Gastrocnemius medialis (tissue), 4 donors: Measurements from ENCODE around the gene CADM2. TPM values are rescaled to one million over a fixed set of nuclear protein-coding genes. Genes with fewer than 3 reads are reported as not detected.

Experiments used
- ATAC-seq, 2 donors: fragments of 150-250 bp; one replicate each; pipeline ENCODE4 v1.9.1; 2016
- DNase-seq, 2 donors: peaks; one replicate each; pipeline ENCODE4 v3.0.0-alpha.2; 2019
- H3K27ac ChIP-seq, 4 donors: fragments of 200-600 bp; sonication (generic); 1 replicate in 1 of 4; 2 replicates in 3 of 4; pipeline ENCODE4 v1.5.1; 2016 to 2018; ENCODE audit warnings: mild to moderate bottlenecking in 2 of 4, moderate library complexity in 1 of 4
- H3K27me3 ChIP-seq, 3 donors: fragments of 200-600 bp; sonication (generic) in 2 of 3; 1 replicate in 1 of 3; 2 replicates in 2 of 3; pipeline versions ENCODE4 v1.5.1 to v1.6.0; 2016 to 2019; ENCODE audit warnings: mild to moderate bottlenecking in 1 of 3, moderate library complexity in 1 of 3
- H3K36me3 ChIP-seq, 2 donors: fragments of 200-600 bp; sonication (generic) in 1 of 2; one replicate each; pipeline ENCODE4 v1.5.1; 2017 to 2018
- H3K4me1 ChIP-seq, 2 donors: fragments of 200-600 bp; sonication (generic) in 1 of 2; one replicate each; pipeline ENCODE4 v1.5.1; 2016 to 2017; ENCODE audit warnings: mild to moderate bottlenecking in 2 of 2
- H3K4me3 ChIP-seq, 4 donors: fragments of 200-600 bp; sonication (generic) in 3 of 4; 1 replicate in 1 of 4; 2 replicates in 3 of 4; pipeline ENCODE4 v1.5.1; 2016 to 2019; ENCODE audit warnings: mild to moderate bottlenecking in 2 of 4
- H3K9me3 ChIP-seq, 3 donors: fragments of 200-600 bp; sonication (generic) in 2 of 3; 1 replicate in 1 of 3; 2 replicates in 2 of 3; pipeline ENCODE4 v1.5.1; 2016 to 2019
- POLR2A ChIP-seq, 2 donors: fragments of 450-650 bp; IDR thresholded peaks; one replicate each; pipeline ENCODE4 v1.6.1; 2017; ENCODE audit warnings: antibody characterized with exemption in 2 of 2, mild to moderate bottlenecking in 2 of 2, moderate library complexity in 2 of 2
- in situ Hi-C, 4 donors: fragments of 200-750 bp; cut with MboI; loops; one replicate each; pipeline versions ENCODE4 v1.15.0 to v1.8.0; 2017; ENCODE audit warnings: low sequenced_read_pairs in 4 of 4
- intact Hi-C: fragments of 100-400 bp; cut with DNase I; formaldehyde crosslinking; loops from one replicate; pipeline ENCODE4 v1.15.1; 2023; ENCODE audit warnings: low total_unique reads
- total RNA-seq, 4 donors: library from RNA; depleted of rRNA; stranded (reverse); fragments of >200 nt; gene quantifications; one replicate each; pipeline versions ENCODE4 v1.1.0 to v1.2.3, GENCODE V29; 2016
- TF ChIP-seq, protein P1 (sequence below), 5 experiments: fragments of 450-650 bp in 3 of 5; fragments of 200-600 bp in 2 of 5; sonication (generic) in 2 of 5; IDR thresholded peaks in 4 of 5; conservative IDR thresholded peaks in 1 of 5; 1 replicate in 4 of 5; 2 replicates in 1 of 5; pipeline ENCODE4 v1.5.1; 2016 to 2019; ENCODE audit warnings: antibody characterized with exemption in 5 of 5, mild to moderate bottlenecking in 3 of 5, moderate library complexity in 3 of 5

CADM2 gene
- total RNA-seq, 4 donors from 2014 or later: 2.7 to 9.0 (median 6.0) TPM

GRCh38 chr3:85851071-85851470, 892.3 kb downstream of the CADM2 start:
- no peak for DNase-seq
- TF ChIP-seq, protein P1, sequence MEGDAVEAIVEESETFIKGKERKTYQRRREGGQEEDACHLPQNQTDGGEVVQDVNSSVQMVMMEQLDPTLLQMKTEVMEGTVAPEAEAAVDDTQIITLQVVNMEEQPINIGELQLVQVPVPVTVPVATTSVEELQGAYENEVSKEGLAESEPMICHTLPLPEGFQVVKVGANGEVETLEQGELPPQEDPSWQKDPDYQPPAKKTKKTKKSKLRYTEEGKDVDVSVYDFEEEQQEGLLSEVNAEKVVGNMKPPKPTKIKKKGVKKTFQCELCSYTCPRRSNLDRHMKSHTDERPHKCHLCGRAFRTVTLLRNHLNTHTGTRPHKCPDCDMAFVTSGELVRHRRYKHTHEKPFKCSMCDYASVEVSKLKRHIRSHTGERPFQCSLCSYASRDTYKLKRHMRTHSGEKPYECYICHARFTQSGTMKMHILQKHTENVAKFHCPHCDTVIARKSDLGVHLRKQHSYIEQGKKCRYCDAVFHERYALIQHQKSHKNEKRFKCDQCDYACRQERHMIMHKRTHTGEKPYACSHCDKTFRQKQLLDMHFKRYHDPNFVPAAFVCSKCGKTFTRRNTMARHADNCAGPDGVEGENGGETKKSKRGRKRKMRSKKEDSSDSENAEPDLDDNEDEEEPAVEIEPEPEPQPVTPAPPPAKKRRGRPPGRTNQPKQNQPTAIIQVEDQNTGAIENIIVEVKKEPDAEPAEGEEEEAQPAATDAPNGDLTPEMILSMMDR (IDR thresholded peaks at IDR 0.05 in 4 of 5, conservative IDR thresholded peaks at IDR 0.05 in 1 of 5): no peak
- TF ChIP-seq POLR2A (IDR thresholded peaks at IDR 0.05): no peak
- H3K27ac ChIP-seq: no peak overlapping the region
- intact Hi-C loops: no loop called here
- no peaks in the 10 kb centered on the region for H3K36me3 ChIP-seq
- H3K9me3 ChIP-seq: no peaks in the 10 kb centered on the region
- in situ Hi-C loops: no loop called here
- H3K4me3 ChIP-seq: no peak overlapping the region
- ATAC-seq: no peak
- H3K27me3 ChIP-seq: no peaks in the 10 kb centered on the region
- no peaks in the 10 kb centered on the region for H3K4me1 ChIP-seq

DNA sequence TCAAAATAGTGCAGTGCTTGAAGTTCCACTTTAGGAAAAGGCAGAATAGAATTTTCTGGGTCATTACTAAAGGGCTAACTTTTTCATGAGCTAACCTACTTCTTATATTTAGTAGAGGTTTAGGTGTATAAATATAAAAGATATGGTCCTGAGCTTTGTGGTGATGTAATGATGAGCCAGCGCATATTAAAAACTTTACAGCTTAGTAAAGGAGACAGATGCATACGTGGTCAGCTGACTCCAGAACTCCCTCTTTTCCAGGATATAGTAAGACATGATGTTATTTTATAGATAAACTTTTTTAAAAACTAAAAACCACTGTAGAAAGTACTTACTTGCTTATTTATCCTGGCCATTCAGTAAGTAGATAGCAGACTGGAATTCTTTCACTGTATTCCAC, 895.0 kb downstream of the CADM2 start:
- in situ Hi-C loops: no loop called here
- DNase-seq (no peak), ATAC-seq (no peak)
- TF ChIP-seq, protein P1 (IDR thresholded peaks at IDR 0.05 in 4 of 5, conservative IDR thresholded peaks at IDR 0.05 in 1 of 5): no peak
- TF ChIP-seq POLR2A (IDR thresholded peaks at IDR 0.05): no peak
- Histone ChIP-seq H3K9me3 (no peaks in the 10 kb centered on the region), H3K4me3 (no peak overlapping the region), H3K27ac (no peak overlapping the region), H3K4me1 (no peaks in the 10 kb centered on the region), H3K27me3 (no peaks in the 10 kb centered on the region), H3K36me3 (no peaks in the 10 kb centered on the region)
- intact Hi-C loops: no loop called here

- no peak overlapping the region for H3K4me3 ChIP-seq
- intact Hi-C loops: no loop called here
- no peaks in the 10 kb centered on the region for H3K9me3 ChIP-seq
- in situ Hi-C loops: no loop called here
- no peaks in the 10 kb centered on the region for H3K4me1 ChIP-seq
- TF ChIP-seq POLR2A (IDR thresholded peaks at IDR 0.05): no peak
- TF ChIP-seq, protein P1 (IDR thresholded peaks at IDR 0.05 in 4 of 5, conservative IDR thresholded peaks at IDR 0.05 in 1 of 5): no peak
- no peaks in the 10 kb centered on the region for H3K36me3 ChIP-seq
- no peaks in the 10 kb centered on the region for H3K27me3 ChIP-seq
- no peak for DNase-seq
- H3K27ac ChIP-seq: no peak overlapping the region
- ATAC-seq: no peak
These were observed 904.2 kb downstream of the CADM2 start for GRCh38 chr3:85862893-85863455.

- TF ChIP-seq POLR2A (IDR thresholded peaks at IDR 0.05): no peak
- TF ChIP-seq, protein P1 (IDR thresholded peaks at IDR 0.05 in 4 of 5, conservative IDR thresholded peaks at IDR 0.05 in 1 of 5): no peak
- in situ Hi-C loops: no loop called here
- Histone ChIP-seq H3K27ac (no peak overlapping the region), H3K9me3 (no peaks in the 10 kb centered on the region), H3K4me3 (no peak overlapping the region), H3K36me3 (no peaks in the 10 kb centered on the region), H3K4me1 (no peaks in the 10 kb centered on the region), H3K27me3 (no peaks in the 10 kb centered on the region)
- ATAC-seq (no peak), DNase-seq (no peak)
- intact Hi-C loops: no loop called here
These were observed 906.1 kb downstream of the CADM2 start for GRCh38 chr3:85864896-85865295.

- intact Hi-C loops: no loop called here
- in situ Hi-C loops: no loop called here
- ATAC-seq: no peak
- Histone ChIP-seq H3K4me3 (no peak overlapping the region), H3K27ac (no peak overlapping the region), H3K9me3 (no peaks in the 10 kb centered on the region), H3K36me3 (no peaks in the 10 kb centered on the region), H3K4me1 (no peaks in the 10 kb centered on the region), H3K27me3 (no peaks in the 10 kb centered on the region)
- no peak for TF ChIP-seq POLR2A (IDR thresholded peaks at IDR 0.05)
- TF ChIP-seq, protein P1 (IDR thresholded peaks at IDR 0.05 in 4 of 5, conservative IDR thresholded peaks at IDR 0.05 in 1 of 5): no peak
- no peak for DNase-seq
These were observed 908.3 kb downstream of the CADM2 start for GRCh38 chr3:85867072-85867471.
